Measurements from ENCODE around the gene SHISA9.

- TF ChIP-seq CTCF (IDR thresholded peaks at IDR 0.05; ENCODE audit: low read depth, low read length): no peak
- TF ChIP-seq EZH2phosphoT487 (IDR thresholded peaks at IDR 0.05; ENCODE audit: low read depth): no peak
Measured at GRCh38 chr16:13110124-13110796, 208.9 kb downstream of the SHISA9 start.
